Immature natural killer cell (primary cell): Measurements from ENCODE around the gene PARD6A. TPM values are rescaled to one million over a fixed set of nuclear protein-coding genes. Genes with fewer than 3 reads are reported as not detected.

Experiments used
- DNase-seq, 3 donors: peaks; one replicate each; pipeline ENCODE4 v3.0.0; 2022; ENCODE audit warnings: mixed read lengths in 1 of 3
- H3K27ac Mint-ChIP-seq, 6 donors: one replicate each; pipeline ENCODE4 v1.8.0; 2020; ENCODE audit warnings: mixed read lengths in 6 of 6, mild to moderate bottlenecking in 5 of 6, inconsistent platforms in 4 of 6, moderate library complexity in 3 of 6
- H3K27me3 Mint-ChIP-seq, 3 donors: one replicate each; pipeline ENCODE4 v1.8.0; 2020 to 2021; ENCODE audit warnings: low read depth in 3 of 3, mild to moderate bottlenecking in 3 of 3, mixed read lengths in 3 of 3, moderate library complexity in 3 of 3, inconsistent platforms in 1 of 3
- H3K36me3 Mint-ChIP-seq, 3 donors: one replicate each; pipeline ENCODE4 v1.8.0; 2020; ENCODE audit warnings: mixed read lengths in 3 of 3, inconsistent platforms in 2 of 3, mild to moderate bottlenecking in 2 of 3
- H3K4me1 Mint-ChIP-seq, 2 donors: one replicate each; pipeline ENCODE4 v1.8.0; 2020; ENCODE audit warnings: inconsistent platforms in 2 of 2, mild to moderate bottlenecking in 2 of 2, mixed read lengths in 2 of 2, moderate library complexity in 1 of 2
- H3K4me3 Mint-ChIP-seq, 5 donors: one replicate each; pipeline ENCODE4 v1.8.0; 2020; ENCODE audit warnings: mild to moderate bottlenecking in 5 of 5, mixed read lengths in 5 of 5, inconsistent platforms in 3 of 5, moderate library complexity in 3 of 5
- H3K9me3 Mint-ChIP-seq, 6 donors: one replicate each; pipeline ENCODE4 v1.8.0; 2020; ENCODE audit warnings: mild to moderate bottlenecking in 6 of 6, mixed read lengths in 6 of 6, inconsistent platforms in 4 of 6, moderate library complexity in 3 of 6
- polyA plus RNA-seq, 3 donors: library from polyadenylated mRNA; unstranded; fragments of 300-500 nt; fragmentation: Illumina TruSeq; gene quantifications; one replicate each; pipeline ENCODE4 v1.2.3, GENCODE V29; 2021

PARD6A gene
- polyA plus RNA-seq, 3 donors from 2014 or later = 10.2 to 17.9 (median 10.3) TPM

GRCh38 chr16:67657751-67658518, 2.8 kb upstream of the PARD6A start:
- H3K4me3 Mint-ChIP-seq = peak overlapping the region in 4 of 5 donors; percentile 33 to 95 (median 94)

DNA sequence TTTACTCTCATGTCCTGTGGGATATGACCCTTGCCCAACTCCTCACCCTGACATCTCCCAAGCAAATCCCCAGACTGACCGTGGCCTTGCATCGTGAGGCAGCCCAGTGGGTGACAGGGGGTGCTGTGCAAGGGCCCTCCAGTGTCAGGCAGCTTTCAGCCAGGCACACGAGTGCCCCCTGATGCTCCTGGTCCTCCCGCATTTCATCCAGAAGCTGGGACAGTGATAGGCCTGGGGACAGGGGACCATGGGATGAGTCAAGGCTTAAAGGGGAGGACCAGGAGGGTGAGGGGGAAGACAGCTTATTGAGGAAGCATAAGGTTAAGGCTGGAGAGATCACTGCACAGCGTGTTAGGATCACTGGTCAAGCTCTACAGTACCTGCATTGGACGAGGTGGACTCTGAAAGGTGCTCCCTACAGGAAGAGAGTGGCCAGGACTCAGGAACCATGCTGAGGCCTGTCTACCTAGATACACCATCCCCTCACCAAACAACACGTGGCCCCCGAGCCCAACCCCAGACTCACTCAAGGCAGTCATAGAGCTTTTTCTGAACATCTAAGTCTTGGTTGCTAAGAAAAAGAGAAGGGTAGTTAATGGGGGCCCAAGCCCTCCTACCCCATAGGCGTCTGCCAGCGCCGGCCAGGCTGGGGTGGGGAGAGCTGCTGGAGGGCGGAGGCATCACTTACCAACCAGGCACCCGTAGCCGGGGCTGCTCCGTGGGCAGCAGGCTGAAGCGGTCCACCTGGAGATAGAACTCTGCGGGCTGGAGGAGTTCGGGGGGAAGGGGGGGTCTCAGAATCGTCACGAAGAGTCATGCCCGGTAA, 1.7 kb upstream of the PARD6A start:
- Mint-ChIP-seq H3K4me1 (peaks cover 9 to 19% of the 10 kb centered on the region in 2 donors), H3K27ac (peak overlapping the region; percentile 69 to 96 (median 89)), H3K27me3 (peaks cover 8 to 12% (median 11%) of the 10 kb centered on the region in 3 donors), H3K9me3 (no peaks in the 10 kb centered on the region), H3K36me3 (peaks cover 0 to under 1% (median 0%) of the 10 kb centered on the region in 3 donors), H3K4me3 (peak overlapping the region; percentile 91 to 95 (median 94))
- DNase-seq = peak in 1 of 3 donors; percentile 14

More at GRCh38 chr16:67657751-67658518, 2.8 kb upstream of the PARD6A start:
- no peaks in the 10 kb centered on the region for H3K9me3 Mint-ChIP-seq
- peaks cover 9 to 19% of the 10 kb centered on the region in 2 donors for H3K4me1 Mint-ChIP-seq
- no peak for DNase-seq
- H3K27me3 Mint-ChIP-seq = peaks cover 8 to 12% (median 11%) of the 10 kb centered on the region in 3 donors
- H3K27ac Mint-ChIP-seq = no peak overlapping the region
- no peaks in the 10 kb centered on the region for H3K36me3 Mint-ChIP-seq

DNA sequence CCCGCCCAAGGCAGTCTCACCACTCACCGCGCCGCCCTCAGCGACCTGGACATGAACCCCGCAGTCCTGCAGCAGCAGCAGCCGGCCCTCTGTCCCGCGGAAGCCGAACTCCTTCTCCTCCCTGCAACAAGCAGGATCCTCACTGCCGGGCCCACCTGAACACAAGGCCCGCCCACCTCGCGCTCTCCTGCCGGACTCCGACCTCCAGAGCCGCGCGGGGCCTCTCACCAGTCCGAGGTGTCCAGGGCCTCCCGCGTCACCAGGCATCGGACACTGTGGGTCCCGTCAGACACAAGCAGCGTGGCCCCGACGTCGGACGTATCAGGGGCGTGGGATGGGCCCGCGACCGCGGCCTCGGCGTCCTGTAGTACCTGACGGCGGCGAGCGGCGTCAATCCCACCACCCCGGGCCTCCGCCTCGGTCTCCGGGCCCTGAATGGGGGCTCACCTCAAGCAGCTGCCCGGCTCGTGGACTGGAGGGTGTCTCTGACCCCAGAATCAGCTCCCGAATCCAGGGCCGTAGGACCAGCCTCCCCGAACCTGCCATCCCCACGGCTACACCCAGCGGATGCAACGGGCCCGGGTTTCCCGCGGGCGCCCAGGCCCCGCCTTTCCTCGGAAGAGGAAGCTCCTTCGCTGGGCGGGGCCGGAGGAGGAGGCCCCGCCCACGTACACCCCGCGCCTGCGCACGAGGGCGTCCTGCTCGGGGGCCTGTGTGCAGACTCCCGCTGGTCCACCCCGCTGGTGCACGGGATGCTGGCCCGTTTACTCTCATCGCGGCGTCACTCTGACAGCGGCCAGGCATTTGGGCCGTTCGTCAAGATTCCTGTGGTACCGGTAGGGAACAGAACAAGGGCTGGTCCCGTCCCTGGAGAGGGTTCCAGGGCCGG, 841 bp upstream of the PARD6A start, which contains the start of gene ACD:
Gene ACD, minus strand, starts transcription at position 586 of the 889 bp plus-strand sequence. Its CDS starts 40 bp downstream, at position 546.
- peak within 1 kb of the TSS; percentile 92 to 95 (median 94) for H3K4me3 Mint-ChIP-seq
- peak within 1 kb of the TSS; percentile 89 to 98 (median 96) for H3K27ac Mint-ChIP-seq
- H3K27me3 Mint-ChIP-seq = peaks cover 8 to 14% (median 11%) of the 10 kb centered on the region in 3 donors
- peak; percentile 92 to 94 (median 94) for DNase-seq
- no peaks in the 10 kb centered on the region for H3K9me3 Mint-ChIP-seq
- peaks cover 0 to 3% (median 0%) of the 10 kb centered on the region in 3 donors for H3K36me3 Mint-ChIP-seq
- H3K4me1 Mint-ChIP-seq = peaks cover 9 to 19% of the 10 kb centered on the region in 2 donors

DNA sequence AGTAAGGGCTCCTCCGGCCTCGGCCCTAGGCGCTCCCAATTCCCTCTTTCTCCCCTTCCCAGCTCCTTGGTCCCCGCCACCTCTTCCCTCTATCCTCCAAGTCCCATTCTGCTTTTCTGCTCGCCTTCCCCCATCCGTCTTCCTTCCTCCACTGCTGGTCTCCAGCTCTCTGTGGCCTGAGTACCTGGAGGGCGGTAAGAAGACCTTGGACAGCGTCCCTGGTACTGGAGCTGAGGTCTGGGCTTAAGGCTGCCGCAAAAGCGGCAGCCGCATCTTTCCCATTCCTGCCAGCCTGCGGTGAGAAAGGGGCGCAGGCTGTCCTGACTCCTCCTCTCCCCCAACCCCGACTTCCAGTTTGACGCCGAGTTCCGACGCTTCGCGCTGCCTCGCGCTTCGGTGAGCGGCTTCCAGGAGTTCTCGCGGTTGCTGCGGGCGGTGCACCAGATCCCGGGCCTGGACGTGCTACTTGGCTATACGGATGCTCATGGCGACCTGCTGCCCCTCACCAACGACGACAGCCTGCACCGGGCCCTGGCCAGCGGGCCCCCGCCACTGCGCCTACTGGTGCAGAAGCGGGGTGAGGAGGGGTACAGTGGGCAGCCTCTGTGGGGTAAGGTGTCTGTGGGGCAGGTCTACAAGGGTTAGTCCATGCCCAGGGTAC, 471 bp downstream of the PARD6A start:
- peaks cover 6 to 12% (median 11%) of the 10 kb centered on the region in 3 donors for H3K27me3 Mint-ChIP-seq
- H3K36me3 Mint-ChIP-seq = peaks cover 0 to 3% (median 0%) of the 10 kb centered on the region in 3 donors
- peak overlapping the region; percentile 88 to 98 (median 93) for H3K27ac Mint-ChIP-seq
- peak overlapping the region; percentile 77 to 92 (median 90) for H3K4me3 Mint-ChIP-seq
- H3K9me3 Mint-ChIP-seq = no peaks in the 10 kb centered on the region
- no peak for DNase-seq
- H3K4me1 Mint-ChIP-seq = peaks cover 9 to 21% of the 10 kb centered on the region in 2 donors

DNA sequence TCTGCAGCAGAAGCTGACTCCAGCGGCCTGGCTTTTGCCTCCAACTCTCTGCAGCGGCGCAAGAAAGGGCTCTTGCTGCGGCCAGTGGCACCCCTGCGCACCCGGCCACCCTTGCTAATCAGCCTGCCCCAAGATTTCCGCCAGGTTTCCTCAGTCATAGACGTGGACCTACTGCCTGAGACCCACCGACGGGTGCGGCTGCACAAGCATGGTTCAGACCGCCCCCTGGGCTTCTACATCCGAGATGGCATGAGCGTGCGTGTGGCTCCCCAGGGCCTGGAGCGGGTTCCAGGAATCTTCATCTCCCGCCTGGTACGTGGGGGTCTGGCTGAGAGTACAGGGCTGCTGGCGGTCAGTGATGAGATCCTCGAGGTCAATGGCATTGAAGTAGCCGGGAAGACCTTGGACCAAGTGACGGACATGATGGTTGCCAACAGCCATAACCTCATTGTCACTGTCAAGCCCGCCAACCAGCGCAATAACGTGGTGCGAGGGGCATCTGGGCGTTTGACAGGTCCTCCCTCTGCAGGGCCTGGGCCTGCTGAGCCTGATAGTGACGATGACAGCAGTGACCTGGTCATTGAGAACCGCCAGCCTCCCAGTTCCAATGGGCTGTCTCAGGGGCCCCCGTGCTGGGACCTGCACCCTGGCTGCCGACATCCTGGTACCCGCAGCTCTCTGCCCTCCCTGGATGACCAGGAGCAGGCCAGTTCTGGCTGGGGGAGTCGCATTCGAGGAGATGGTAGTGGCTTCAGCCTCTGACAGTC, 1.3 kb downstream of the PARD6A start:
- no peak for DNase-seq
- H3K36me3 Mint-ChIP-seq = peaks cover 0 to 3% (median 0%) of the 10 kb centered on the region in 3 donors
- H3K27ac Mint-ChIP-seq = peak overlapping the region in 5 of 6 donors; percentile 30 to 95 (median 89)
- no peaks in the 10 kb centered on the region for H3K9me3 Mint-ChIP-seq
- H3K4me3 Mint-ChIP-seq = peak overlapping the region in 2 of 5 donors; percentile 33 to 87
- H3K27me3 Mint-ChIP-seq = peaks cover 6 to 12% (median 11%) of the 10 kb centered on the region in 3 donors
- peaks cover 10 to 22% of the 10 kb centered on the region in 2 donors for H3K4me1 Mint-ChIP-seq

DNA sequence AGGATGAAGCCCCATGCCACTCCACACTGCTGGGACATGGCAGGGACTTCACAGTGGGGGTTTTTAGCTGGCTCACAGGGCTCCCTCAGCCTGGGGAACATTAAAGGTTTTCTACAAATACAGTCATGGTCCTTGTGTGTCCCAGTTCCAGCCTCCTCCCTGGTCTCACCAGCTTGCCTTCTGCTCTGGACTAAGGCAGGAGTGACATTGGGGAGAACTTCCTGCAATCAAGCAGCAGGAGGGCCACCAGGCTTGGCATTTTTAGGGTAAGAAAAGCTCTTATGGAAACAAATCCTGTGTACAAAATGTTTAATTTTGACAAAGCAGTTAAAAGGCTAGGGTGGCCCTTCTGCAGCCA, 1.9 kb downstream of the PARD6A start:
- H3K36me3 Mint-ChIP-seq = peaks cover 0 to 3% (median 0%) of the 10 kb centered on the region in 3 donors
- H3K4me1 Mint-ChIP-seq = peaks cover 16 to 27% of the 10 kb centered on the region in 2 donors
- no peak overlapping the region for H3K4me3 Mint-ChIP-seq
- no peaks in the 10 kb centered on the region for H3K9me3 Mint-ChIP-seq
- DNase-seq = no peak
- peak overlapping the region in 2 of 6 donors; percentile 24 to 55 for H3K27ac Mint-ChIP-seq
- H3K27me3 Mint-ChIP-seq = peaks cover 6 to 12% (median 11%) of the 10 kb centered on the region in 3 donors

GRCh38 chr16:67663151-67663876, 2.6 kb downstream of the PARD6A start:
- Mint-ChIP-seq H3K4me3 (no peak overlapping the region), H3K36me3 (peaks cover 0 to 3% (median 0%) of the 10 kb centered on the region in 3 donors), H3K4me1 (peaks cover 19 to 29% of the 10 kb centered on the region in 2 donors), H3K9me3 (no peaks in the 10 kb centered on the region), H3K27ac (peak overlapping the region in 2 of 6 donors; percentile 24 to 28), H3K27me3 (peaks cover 6 to 12% (median 11%) of the 10 kb centered on the region in 3 donors)
- DNase-seq = no peak

DNA sequence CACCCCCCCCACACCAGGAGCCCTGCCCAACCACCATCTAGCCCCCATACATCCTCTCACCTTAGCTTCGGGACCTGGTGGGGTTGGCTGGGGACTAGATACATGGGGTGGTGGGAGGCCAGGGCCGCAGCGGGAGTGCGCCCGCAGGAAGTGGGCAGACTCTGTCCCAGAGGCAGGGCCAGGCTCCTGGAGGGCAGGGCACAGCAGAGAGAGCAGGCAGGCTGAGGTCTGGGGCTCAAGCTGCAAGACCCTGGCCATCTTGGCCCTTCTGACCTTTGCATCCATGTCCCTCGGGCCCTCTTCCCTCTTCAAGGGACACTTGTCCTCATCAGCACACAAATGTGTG, 3.1 kb downstream of the PARD6A start:
- Mint-ChIP-seq H3K9me3 (no peaks in the 10 kb centered on the region), H3K4me3 (peak overlapping the region in 1 of 5 donors; percentile 68), H3K4me1 (peaks cover 16 to 24% of the 10 kb centered on the region in 2 donors), H3K36me3 (peaks cover 0 to 3% (median 0%) of the 10 kb centered on the region in 3 donors), H3K27me3 (peaks cover 6 to 11% (median 9%) of the 10 kb centered on the region in 3 donors), H3K27ac (peak overlapping the region in 5 of 6 donors; percentile 2 to 67 (median 27))
- DNase-seq = no peak

GRCh38 chr16:67664258-67664657, 3.5 kb downstream of the PARD6A start:
- Mint-ChIP-seq H3K4me1 (peaks cover 12 to 20% of the 10 kb centered on the region in 2 donors), H3K27me3 (peaks cover 6 to 11% (median 7%) of the 10 kb centered on the region in 3 donors), H3K36me3 (peaks cover 0 to 3% (median 0%) of the 10 kb centered on the region in 3 donors), H3K27ac (peak overlapping the region in 5 of 6 donors; percentile 2 to 67 (median 27)), H3K9me3 (no peaks in the 10 kb centered on the region), H3K4me3 (peak overlapping the region in 1 of 5 donors; percentile 68)
- DNase-seq = no peak

DNA sequence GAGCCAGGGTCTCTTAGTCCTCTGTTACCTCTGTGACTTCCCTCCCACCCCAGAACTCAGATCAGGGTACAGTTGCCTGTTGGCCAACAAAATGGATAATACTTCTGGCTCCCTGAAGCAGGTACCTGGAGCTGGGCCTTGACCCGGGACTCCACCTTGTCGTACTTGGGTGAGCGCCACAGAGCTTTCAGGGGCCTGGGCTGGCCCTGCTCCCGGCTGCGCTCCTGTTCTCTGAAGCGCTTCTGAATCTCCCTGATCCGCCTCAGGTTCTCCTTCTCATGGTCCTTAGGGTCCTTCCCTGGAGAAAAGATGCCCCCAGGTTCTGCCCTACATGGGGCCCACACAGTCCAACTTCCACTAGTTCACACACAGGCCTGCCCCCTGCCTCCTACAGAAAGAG, 4.1 kb downstream of the PARD6A start:
- H3K4me3 Mint-ChIP-seq = peak overlapping the region in 3 of 5 donors; percentile 37 to 56 (median 51)
- DNase-seq = no peak
- H3K27ac Mint-ChIP-seq = peak overlapping the region in 5 of 6 donors; percentile 37 to 79 (median 61)
- H3K9me3 Mint-ChIP-seq = no peaks in the 10 kb centered on the region
- peaks cover 10 to 16% of the 10 kb centered on the region in 2 donors for H3K4me1 Mint-ChIP-seq
- H3K36me3 Mint-ChIP-seq = peaks cover 0 to 3% (median 0%) of the 10 kb centered on the region in 3 donors
- peaks cover 6 to 11% (median 7%) of the 10 kb centered on the region in 3 donors for H3K27me3 Mint-ChIP-seq

DNA sequence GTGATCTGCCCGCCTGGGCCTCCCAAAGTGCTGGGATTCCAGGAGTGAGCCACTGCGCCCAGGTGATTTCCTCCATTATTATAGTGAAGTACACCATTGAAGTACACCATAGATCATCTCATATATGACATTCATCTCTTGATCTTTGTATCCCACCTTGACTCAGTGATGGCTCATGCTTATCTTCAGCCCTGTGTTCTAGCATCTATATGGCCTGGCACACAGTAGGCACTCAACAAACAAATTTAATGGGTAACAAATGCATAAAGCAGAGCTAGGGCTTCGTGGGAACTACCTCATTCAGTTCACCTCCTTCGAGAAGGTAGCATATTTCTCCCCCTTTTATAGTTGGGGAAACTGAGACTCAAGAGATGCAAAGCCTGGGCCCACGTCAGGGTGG, 4.8 kb downstream of the PARD6A start:
- H3K9me3 Mint-ChIP-seq = no peaks in the 10 kb centered on the region
- H3K36me3 Mint-ChIP-seq = peaks cover 0 to 3% (median 0%) of the 10 kb centered on the region in 3 donors
- H3K4me1 Mint-ChIP-seq = peaks cover 10 to 16% of the 10 kb centered on the region in 2 donors
- peak overlapping the region; percentile 44 to 68 (median 63) for H3K4me3 Mint-ChIP-seq
- peaks cover 3 to 6% (median 3%) of the 10 kb centered on the region in 3 donors for H3K27me3 Mint-ChIP-seq
- peak overlapping the region in 4 of 6 donors; percentile 21 to 71 (median 46) for H3K27ac Mint-ChIP-seq
- no peak for DNase-seq
